NT2/D1 (cell line): ENCODE results near the gene SH3GLB1.

ENCODE experiments used
- SUZ12 ChIP-seq: IDR thresholded peaks from 2 replicates; pipeline ENCODE4 v1.6.1; 2011; ENCODE audit not compliant: insufficient read length, insufficient read depth; ENCODE audit errors: extremely low read depth
- YY1 ChIP-seq: IDR thresholded peaks from 2 replicates; pipeline ENCODE4 v1.6.1; 2011; ENCODE audit not compliant: insufficient read length, insufficient read depth

DNA sequence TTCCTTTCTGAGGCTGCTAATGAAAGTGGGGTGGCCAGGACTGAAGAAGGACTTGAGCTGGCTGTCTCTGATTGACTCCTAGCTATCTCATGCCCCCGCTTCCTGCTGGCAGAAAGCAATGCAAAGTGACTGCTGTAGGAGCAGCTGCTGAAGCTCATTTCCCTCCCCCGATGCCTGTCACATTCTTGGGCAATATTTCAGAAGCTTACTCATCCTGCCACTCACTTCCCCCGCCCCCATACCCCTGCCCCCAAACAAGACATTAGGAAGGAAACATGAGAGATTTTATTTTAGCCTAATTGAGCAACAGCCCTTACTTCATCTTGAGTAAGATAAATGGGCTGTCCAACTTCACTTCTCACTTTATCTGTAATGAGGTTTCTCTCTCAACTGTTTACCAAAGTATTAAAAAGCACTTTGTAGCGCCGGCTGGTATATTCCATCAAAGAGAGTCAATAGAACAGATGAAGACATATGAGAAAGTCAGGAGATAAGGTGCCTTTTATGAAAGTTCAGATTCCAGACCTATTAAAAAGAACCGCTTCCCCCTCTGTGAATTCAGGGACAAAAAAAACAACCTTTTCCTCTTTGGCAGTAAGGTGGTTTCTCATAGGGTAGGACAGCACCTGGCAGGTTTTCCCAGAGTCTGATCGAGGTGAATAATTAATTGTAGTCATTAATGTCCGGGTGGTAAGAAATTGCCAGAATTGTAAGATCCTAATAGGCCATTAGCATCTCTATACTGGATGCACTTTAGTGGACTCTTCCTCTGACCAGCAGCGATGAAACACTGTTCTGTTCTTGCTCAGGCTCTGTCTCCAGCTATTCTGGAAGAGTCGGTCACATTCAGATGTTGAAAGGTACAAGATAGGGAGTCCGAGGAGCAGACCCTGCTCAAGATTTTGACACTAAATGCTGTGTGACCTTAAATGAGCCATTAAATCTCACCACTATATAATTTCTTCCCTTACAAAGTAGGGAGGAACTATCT is 70.2 kb downstream of the SH3GLB1 start:
- TF ChIP-seq YY1 (no peak), SUZ12 (no peak)
